ENCODE results near the gene MIR17HG.
"Not testable (repeated sequence)": the region's sequence is repeated elsewhere in the genome, so short reads cannot be mapped to it uniquely, and the experiment has no call there.

MIR17HG gene

DNA sequence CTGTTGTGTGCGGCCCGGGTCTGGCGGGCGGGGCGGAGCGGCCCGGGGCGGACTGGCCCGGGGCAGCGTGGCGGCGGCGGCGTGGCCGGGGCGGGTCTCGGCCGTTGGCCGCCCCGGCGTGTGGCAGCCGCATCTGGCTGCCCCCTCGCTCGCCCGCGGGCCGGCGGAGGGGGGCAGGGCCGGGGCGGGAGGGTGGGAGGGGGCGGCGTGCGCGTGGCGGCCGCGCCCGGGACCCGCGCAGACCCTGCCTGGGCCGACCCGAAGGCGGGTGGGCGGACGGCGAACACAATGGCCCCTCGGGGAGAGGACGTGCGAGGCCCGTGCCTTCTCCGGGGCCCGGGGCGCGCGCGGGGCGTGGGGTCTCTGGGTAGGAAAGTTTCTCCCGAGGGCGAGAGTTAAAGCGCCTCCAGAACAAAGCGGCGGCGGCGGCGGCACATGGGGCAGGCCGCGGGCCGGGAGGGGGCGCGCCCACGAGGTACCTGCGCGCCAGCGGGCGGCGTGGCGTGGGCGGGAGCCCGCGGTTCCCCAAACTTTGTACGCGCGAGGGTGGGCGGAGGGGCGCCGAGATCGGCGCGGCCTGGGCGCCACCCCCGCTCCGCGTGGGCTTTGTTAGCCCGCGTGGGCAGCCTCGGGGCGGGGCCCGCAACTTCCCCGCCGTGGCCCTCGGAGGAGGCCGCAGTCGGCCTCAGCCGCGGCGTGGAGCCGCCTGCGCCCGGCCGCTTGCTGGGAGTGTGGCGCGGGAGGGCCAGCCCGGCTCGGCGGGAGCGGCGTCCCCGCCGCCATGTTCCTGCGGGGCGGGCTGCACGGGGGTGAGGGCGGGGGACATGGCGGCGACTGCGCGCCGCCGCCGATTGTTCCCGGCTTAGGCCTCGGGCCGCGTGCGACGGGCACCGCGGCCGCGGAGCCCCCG is 764 bp downstream of the MIR17HG start:
- peak; percentile 66 for DNase-seq

GRCh38 chr13:91348906-91349435 is 1.5 kb downstream of the MIR17HG start:
- DNase-seq: peak; percentile 67

GRCh38 chr13:91349992-91350911 is 2.8 kb downstream of the MIR17HG start:
- DNase-seq: no peak

DNA sequence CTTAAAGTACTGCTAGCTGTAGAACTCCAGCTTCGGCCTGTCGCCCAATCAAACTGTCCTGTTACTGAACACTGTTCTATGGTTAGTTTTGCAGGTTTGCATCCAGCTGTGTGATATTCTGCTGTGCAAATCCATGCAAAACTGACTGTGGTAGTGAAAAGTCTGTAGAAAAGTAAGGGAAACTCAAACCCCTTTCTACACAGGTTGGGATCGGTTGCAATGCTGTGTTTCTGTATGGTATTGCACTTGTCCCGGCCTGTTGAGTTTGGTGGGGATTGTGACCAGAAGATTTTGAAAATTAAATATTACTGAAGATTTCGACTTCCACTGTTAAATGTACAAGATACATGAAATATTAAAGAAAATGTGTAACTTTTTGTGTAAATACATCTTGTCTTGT is 3.6 kb downstream of the MIR17HG start:
- DNase-seq: no peak

DNA sequence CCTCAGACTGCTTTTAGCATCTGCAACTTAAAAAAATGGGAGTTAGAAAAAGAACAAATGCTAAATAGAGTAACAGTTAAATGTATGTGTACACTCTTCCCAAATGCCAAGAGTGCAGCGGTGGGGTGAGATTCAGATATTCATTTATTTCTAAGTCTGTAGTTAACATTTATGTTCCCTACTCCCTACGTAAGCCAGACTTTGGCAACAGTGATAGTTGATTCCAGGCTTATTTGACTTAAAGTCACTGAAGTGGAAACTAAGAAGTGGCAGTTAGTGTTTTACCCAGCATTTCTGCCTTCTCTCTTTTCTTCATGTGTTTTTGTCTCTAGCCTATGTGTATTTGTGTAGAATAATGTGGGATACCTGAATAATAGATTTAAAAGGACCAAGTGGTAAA is 4.5 kb downstream of the MIR17HG start:
- no peak for DNase-seq

DNA sequence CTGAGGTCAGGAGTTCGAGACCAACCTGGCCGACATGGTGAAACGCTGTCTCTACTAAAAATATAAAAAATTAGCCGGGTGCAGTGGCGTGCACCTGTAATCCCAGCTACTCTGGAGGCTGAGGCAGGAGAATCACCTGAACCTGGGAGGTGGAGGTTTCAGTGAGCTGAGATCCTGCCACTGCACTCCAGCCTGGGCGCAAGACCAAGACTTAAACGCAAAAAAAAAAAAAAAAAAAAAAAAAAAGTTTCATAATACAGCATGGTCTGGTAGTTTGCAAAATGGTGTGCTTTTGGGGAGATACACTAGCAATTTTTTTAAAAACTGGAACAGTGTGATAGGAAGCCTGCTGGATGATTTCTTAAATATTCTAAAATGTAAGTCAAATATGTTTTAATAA is 5.4 kb downstream of the MIR17HG start:
- not testable (repeated sequence) for DNase-seq

- DNase-seq: no peak
Measured at GRCh38 chr13:91353494-91353893, 6.0 kb downstream of the MIR17HG start.

DNA sequence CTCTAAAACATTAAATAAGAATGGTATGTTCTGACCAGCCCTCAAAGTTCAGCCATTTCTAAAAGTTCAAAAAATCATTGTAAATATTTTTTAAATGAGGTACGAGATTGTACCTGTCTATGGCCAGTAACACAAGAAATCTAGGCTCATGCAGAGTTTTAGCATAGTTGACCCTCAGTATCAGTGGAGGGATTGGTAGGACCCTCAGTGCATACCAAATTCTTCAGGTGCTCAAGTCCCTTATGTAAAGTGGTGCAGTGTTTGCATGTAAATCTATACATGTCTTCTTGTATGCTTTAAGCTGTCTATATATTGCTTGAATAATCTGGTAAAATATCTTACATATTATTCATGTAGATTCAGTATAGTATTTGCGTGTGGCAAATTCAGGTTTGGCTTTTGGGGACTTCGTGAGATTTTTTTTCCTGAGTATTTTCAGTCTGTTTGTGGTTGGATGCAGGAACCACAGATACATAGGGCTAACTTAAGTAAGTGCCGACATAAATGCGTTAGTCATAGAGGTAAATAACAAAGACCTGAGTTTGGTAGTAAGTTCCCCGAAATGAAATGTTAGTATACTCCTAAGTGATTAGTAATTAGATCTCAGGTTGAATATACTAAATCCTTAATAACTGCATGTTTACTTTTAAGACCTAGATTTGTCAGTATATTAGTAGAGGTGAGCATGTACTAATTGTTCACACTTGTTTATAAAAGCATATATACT is 7.8 kb downstream of the MIR17HG start:
- no peak for DNase-seq

GRCh38 chr13:91355826-91356710 is 8.6 kb downstream of the MIR17HG start:
- DNase-seq: no peak

- no peak for DNase-seq
Measured at GRCh38 chr13:91356919-91357612, 9.6 kb downstream of the MIR17HG start.

GRCh38 chr13:91357613-91358386 is 10.3 kb downstream of the MIR17HG start:
- DNase-seq: no peak

DNA sequence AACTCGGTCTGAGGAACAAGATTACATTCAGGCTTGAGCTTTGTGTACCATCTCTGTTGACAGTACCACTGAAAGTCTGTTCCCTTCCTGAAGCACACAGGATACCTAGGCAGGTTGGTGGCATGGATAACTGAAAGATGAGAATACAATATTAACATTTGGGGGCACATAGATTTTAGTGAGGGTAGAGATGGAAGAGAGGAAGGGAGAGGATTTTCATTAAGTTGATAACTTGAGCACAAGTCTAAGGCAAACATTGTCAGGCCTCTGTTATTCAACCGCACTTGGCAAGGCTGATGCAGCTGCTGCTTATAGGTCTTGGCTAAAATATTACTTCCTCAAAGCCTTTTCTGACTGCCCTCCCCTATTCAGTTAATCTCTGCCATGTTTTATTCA is 10.9 kb downstream of the MIR17HG start:
- no peak for DNase-seq

- no peak for DNase-seq
Measured at GRCh38 chr13:91359111-91359510, 11.6 kb downstream of the MIR17HG start.

DNA sequence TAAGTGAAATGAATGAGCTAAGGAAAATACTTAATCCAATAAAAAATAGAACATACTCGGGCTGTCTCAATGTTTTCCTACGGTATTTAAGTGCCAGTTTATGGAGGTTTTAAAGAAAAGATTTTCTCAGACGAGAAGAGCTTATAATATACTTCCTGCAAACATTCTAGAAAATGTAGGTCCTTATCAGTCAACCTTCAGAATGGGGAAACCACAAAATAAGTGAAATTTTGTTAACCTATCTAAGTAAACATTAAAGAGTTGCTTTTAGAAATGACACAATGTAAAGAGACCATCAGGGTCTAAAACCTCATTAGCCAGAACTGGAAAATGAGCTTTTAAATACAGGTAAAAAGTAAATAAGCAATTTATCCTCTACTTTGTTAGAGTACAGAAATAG is 12.1 kb downstream of the MIR17HG start:
- no peak for DNase-seq

GRCh38 chr13:91360246-91360751 is 12.8 kb downstream of the MIR17HG start:
- no peak for DNase-seq

- no peak for DNase-seq
Measured at GRCh38 chr13:91361755-91362271, 14.3 kb downstream of the MIR17HG start.

- DNase-seq: no peak
Measured at GRCh38 chr13:91362908-91363307, 15.4 kb downstream of the MIR17HG start.

DNA sequence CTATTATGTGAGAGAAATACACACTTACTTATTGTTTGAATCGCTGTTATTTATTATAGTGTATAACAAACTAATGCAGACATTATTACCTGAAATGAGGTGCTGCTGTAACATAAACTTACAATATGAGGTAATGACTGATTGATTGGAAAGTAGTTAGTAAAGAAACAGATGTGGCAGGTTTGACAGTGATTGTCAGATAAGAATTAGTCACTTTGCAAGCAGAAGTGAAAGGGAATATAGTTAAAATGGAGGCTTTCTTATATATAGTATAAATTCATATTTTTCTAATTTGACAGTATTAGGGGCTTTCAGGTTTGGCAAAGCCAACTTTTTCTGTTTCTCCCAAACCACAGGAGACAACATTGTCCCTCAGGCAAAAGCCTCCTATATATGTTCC is 20.6 kb downstream of the MIR17HG start:
- no peak for DNase-seq

DNA sequence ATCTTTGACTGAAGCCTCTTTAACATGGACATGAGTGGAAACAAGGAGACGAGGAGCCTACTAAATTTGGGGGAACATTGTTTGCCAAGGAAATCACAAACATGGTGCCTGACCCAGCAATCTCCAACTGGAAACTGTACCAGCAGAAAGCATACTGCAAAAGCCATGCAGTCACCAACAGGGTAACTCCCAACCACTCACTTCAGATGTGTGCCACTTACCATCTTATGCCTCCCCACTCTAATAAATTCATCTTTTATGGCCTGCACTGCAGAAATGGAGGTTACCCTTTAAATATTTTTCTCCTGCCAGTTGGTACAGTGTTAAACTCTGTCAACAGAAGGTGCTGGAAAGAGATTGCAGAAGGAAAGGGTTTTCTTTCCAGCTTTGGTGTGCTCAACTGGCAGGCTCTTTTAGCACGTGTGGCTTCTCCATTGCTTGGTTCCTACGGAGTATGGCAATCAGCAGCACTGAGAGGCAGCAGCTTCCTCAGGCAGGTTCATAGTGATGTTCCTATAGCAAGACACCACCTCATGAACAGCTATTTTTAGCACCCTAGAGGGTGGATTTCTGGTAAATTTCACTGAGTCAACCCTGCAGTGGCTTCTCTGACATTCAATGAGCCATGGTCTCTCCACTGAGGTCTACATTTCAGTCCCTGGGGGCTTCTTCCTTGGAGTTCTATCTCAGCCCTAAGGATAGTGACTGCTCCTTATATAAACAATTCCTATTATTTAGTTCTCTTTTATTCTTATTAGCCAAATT is 21.4 kb downstream of the MIR17HG start:
- DNase-seq: no peak

Measured in DMS79 (cell line).